ENCODE results near the gene KDM3A. TPM values are rescaled to one million over a fixed set of nuclear protein-coding genes. Genes with fewer than 3 reads are reported as not detected.

Gene KDM3A
- total and polyA plus RNA-seq, 9 of the 15 experiments (the other 6 are each of a cell fraction or from before 2014, with no cell fraction given): 7.5 to 95.4 (median 24.8) TPM

- in situ Hi-C loops (cut with MboI): no loop called here
- 80% methylated on average over 7 of the region's 7 CpGs for WGBS (ENCODE audit: insufficient coverage, low coverage, missing lambda C conversion rate)
- intact Hi-C loops (cut with micrococcal nuclease): no loop called here
Observed at GRCh38 chr2:86468162-86469033, 27.2 kb downstream of the KDM3A start.

More at GRCh38 chr2:86468162-86469033, 27.2 kb downstream of the KDM3A start:
- Histone ChIP-seq H4K20me1 (replicated peaks; ENCODE audit: control insufficient read depth, insufficient read depth, low read length) (no peaks in the 10 kb centered on the region), H3K4me1 (replicated peaks in 1 of 2; ENCODE audit: control insufficient read depth in 2 of 2, insufficient read depth in 2 of 2, low read length in 2 of 2) (no peaks in the 10 kb centered on the region), H3K27me3 (ENCODE audit: control insufficient read depth in 2 of 2, insufficient read depth in 2 of 2, low read length in 2 of 2) (no peaks in the 10 kb centered on the region), H3K4me3 (no peak overlapping the region), H3K4me2 (ENCODE audit: insufficient read depth, low read length) (no peak overlapping the region), H3K36me3 (ENCODE audit: control insufficient read depth, insufficient read depth, low read length) (peaks cover 93% of the 10 kb centered on the region), H3K27ac (ENCODE audit: extremely low read depth, low read depth, low read length) (no peak overlapping the region), H3K79me2 (ENCODE audit: control insufficient read depth, insufficient read depth, low read length) (0 out of 3 replicates have a peak, but pooled peaks cover 3% of the 10 kb centered on the region), H3K9ac (ENCODE audit: insufficient read depth in 1 of 2, low read depth in 2 of 2, low read length in 2 of 2) (no peak overlapping the region), H3K9me1 (ENCODE audit: control insufficient read depth, insufficient read depth, low read length) (no peaks in the 10 kb centered on the region), H2AFZ (ENCODE audit: low read depth, low read length) (no peak overlapping the region), H3K9me3 (replicated peaks; ENCODE audit: control insufficient read depth, insufficient read depth, low read depth, low read length) (no peaks in the 10 kb centered on the region)
- CTCF ChIA-PET (ENCODE audit: low intra/inter-chr PET ratio): no interaction called here
- DNase-seq (ENCODE audit: extremely low read depth in 1 of 4, low spot score in 3 of 4) (no peak), ATAC-seq (no peak), FAIRE-seq (no peak)
- POLR2A ChIA-PET: interaction anchor here (0.6 to 2.5 kb wide), 8 partner anchors 9 to 26 kb away, joined by 3 to 16 read pairs (median 4); no protein-coding TSS in a partner anchor
- TF ChIP-seq POLR2H (tag; IDR thresholded peaks at IDR 0.05; ENCODE audit: low read depth): no peak
- no peak for TF ChIP-seq KHSRP (IDR thresholded peaks at IDR 0.05)
- no peak for TF ChIP-seq MAFG (tag; conservative IDR thresholded peaks at IDR 0.05)
- no peak for TF ChIP-seq ZNF639 (CRISPR knock-in tag; conservative IDR thresholded peaks at IDR 0.05 in 1 of 2, IDR thresholded peaks at IDR 0.05 in 1 of 2)
- TF ChIP-seq HNRNPL (IDR thresholded peaks at IDR 0.05; ENCODE audit: low read depth, low read length): no peak
- no peak for TF ChIP-seq STAT5A (IDR thresholded peaks at IDR 0.05; ENCODE audit: borderline replicate concordance, low read length)
- no peak for TF ChIP-seq ZFPM2 (CRISPR knock-in tag; IDR thresholded peaks at IDR 0.05)
- no TSS peak for BruUV-seq (replicated peaks)
